22Rv1 (cell line): ENCODE measurements around the gene ZNF813.
A peak's percentile ranks its signal among the peaks of the same experiment; 100 is the strongest.

Source experiments
- CTCF ChIP-seq: fragments of 450-650 bp; IDR thresholded peaks from 2 replicates; pipeline ENCODE4 v1.5.1; 2017; ENCODE audit warnings: mild to moderate bottlenecking
- ZFX ChIP-seq: fragments of 450-650 bp; IDR thresholded peaks from 2 replicates; pipeline ENCODE4 v1.6.1; 2017; ENCODE audit warnings: antibody characterized with exemption, borderline replicate concordance

- TF ChIP-seq CTCF (peak; percentile 25; the same call in 1 of the 2 replicates), ZFX (no peak)
Measured at GRCh38 chr19:53466726-53467484, 628 bp upstream of the ZNF813 start.
